T-helper 9 cell (primary cell): ENCODE results near the gene C5orf15.
"Not testable (repeated sequence)": the region's sequence is repeated elsewhere in the genome, so short reads cannot be mapped to it uniquely, and the experiment has no call there.

Experiments used
- DNase-seq: peaks from one replicate; pipeline ENCODE4 v3.0.0-alpha.2; 2020

Gene C5orf15

DNA sequence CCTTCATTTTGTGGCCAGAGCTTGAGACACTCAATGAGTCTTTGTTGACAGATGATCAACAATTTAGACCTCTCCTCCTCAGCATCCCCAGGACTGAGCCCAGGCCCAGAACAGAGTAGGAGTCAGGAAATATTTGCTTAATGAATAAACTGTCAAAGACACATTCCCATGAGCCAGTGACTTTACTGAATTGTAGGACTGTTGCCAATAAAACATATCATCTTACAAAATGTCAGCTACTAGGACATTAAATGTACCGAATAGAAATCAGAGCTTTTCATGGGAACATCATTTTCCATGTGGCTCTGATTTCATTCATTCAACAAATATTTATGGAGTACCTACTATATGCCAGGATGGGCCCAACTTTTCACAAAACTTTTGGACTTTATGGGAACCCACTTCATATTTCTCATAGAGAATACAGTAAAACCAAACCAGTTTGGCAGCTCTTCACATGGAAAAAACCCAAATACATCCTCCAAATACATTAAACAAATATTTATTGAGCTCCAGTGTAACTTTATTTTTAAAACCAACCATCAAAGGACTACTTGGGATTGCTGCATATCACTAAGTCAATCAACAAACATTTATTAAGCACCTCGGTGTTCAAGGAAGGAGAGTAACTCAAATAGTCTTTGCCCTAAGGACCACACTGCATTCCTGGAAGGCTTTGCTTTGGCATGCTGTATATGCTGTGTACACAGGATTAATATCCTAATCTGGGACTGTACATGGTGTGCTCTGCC lies 24.9 kb upstream of the C5orf15 start:
- DNase-seq: no peak

DNA sequence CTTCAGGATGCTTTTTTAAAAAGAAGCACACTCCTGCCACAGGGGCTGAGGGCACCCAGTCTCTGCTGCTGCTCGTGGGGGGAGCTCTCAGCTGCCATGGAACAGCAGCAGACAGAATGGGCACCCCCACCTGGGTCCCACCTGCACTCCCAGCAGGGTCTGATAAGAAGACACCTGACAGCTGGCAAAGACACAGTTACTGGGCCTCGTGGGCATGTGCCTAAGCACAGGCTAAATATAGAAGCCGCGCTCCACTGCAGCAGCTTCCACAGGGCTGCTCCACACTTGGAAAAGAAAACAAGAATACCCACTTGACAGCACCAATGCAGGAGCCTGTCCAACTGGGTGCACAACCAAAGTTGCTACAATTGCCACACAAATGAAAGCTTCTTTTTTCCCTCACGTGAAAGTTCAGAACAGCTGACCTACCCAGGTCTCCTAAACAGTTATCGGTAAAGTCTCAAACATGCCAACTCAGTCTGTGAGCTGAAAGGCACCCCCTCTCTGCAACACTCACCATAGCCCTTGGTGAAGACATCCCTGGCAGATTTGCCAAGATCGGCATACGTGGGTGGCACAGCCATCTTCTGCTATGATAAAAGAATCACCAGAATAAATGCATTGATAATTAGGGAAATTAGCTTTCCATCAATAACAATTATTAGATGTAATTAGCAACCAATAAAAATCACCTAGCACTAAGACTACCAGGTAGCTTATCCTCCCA lies 24.2 kb upstream of the C5orf15 start:
- DNase-seq: no peak

DNA sequence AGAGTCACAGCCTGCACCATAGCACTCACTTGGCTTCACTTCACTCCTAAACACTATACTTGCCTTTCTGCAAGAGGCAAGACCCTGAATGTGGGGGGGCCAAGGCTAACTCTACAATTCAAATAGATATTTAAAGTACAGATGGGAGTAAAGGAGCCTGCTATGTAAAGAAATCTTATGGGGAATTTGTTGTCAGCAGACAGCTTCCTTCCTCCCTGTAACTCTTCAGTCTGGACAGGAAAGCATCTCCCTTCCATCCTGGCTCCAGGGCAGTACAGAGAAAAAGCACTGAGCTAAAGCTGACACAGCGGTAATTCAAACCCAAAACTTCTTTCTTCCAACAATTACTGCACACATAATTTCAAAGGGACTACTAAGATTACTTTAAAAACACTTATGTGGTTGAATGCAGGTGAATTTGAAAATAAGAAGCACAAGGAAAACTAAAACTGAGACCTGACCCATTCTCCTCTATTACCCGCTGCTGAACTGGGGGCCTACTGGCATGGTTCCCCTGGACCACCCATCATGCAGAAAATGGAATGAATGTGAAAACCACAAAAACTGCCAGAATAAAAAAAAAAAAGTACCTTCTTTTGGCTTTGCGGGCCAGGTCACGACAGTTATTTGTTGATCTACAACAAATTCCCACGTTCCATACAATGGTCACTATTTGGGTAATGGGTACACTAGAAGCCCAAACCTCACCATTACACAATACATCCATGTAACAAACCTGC lies 22.9 kb upstream of the C5orf15 start:
- no peak for DNase-seq

DNA sequence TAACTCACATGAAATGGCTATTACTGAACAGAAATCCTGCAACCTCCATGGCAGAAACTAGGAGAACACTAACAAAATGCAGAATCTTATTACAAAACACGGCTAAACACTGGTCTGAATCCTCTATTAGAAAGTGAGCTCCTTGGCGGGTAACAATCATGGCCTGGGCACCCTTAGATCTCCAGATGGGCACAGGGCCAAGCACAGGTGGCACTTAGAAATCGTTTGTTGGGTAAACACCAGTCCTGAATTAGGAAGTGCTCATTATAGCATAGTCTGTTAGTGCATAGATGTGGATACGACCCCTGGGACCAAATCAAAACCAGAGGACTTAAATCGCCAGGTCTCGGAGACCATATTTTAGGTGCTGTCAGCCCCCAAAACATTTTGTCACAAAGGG lies 22.0 kb upstream of the C5orf15 start:
- DNase-seq: no peak

DNA sequence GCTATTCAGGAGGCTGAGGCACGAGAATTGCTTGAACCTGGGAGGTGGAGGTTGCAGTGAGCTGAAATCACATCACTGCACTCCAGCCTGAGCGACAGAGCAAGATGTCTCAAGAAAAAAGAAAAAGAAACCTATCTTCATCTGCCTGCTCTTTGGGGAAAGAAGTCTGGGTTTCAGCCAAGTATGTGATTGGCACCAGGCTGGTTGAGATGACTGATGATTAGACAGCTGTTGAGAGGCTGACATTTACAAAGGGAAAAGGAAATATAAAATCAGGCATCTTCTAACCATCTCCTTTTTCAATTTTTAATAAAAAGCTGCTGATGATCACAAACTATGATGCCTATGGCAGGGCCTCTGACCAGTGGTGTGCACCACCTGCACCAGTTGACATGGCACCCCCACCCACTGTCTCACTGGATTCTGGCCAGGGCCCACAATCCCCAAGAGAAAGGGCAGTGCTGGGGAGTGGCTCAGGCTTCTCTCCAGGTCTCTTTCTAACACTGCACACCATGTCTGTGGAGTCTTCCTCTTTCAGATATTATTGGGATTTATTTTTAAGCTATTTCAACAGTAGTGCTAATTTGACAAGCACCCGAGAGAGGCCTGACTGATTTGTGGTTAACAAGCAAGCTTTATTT lies 17.2 kb upstream of the C5orf15 start:
- no peak for DNase-seq

DNA sequence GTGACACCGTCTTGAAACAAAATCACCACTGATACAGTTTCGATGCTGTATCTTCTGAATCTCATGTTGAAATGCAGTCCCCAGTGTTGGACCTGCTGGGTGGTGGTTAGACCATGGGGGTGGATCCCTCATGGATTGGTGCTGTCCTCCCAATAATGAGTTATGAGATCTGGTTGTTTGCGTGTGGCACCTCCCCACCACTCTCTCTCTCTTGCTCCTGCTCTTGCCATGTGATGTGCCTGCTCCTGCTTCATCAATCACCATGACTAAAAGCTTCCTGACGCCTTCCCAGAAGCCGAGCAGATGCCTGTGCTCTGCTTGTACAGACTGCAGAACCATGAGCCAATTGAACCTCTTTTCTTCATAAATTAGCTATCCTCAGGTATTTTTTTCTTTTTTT lies 15.2 kb upstream of the C5orf15 start:
- DNase-seq: no peak

DNA sequence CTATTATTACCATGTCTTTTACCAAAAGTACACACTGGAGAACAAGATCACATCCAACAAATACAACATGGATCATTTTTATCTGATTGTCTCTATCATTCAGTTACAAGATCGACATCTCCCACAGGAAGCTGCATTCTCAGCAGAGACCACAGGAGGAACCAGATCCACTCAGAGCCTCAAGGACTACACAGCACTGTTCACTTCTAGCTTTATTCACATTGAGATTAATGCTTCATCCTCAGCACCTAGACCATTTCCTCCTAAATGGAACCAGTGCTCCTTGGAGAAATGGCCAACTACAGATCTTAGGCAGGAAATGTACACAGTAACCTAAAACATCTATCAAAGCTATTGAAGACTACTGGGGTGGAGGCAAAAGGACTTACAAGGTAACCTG lies 13.3 kb upstream of the C5orf15 start:
- no peak for DNase-seq

DNA sequence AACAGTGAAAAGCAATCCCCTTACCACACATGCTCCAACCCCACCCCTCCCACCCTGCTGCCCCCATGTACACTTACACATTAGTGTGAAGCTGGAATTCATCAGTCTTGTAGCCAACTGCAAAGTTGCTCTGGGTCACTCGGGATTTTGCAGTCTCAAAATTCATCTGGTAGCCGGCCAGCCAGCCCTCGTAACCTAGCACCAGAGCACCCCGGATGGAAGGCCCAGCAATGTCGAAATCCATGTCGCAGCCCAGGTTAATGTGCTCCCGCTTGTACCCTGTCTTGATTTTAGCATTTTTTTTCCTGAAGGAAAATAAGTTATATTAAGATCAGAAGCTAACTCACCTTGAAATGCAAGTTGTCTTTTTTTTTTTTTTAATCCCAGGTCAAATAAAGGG lies 12.2 kb upstream of the C5orf15 start:
- DNase-seq: no peak

DNA sequence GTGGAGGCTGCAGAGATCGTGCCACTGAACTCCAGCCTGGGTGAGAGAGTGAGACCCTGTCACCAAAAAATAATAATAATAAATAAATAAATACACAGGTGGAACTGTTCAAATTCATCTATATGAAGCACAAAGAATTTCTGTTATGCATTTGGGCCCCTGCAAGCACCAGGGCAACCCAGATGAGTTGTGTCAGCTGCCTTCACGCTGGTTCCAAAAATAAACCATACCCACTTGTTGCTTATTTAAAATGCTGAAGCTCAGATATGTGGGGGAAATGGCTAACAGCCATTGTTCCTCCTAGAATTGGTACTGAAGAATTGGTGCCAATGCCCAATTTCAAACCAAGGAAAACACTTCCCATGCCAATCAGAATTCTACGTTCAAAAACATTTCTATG lies 10.5 kb upstream of the C5orf15 start:
- DNase-seq: no peak

DNA sequence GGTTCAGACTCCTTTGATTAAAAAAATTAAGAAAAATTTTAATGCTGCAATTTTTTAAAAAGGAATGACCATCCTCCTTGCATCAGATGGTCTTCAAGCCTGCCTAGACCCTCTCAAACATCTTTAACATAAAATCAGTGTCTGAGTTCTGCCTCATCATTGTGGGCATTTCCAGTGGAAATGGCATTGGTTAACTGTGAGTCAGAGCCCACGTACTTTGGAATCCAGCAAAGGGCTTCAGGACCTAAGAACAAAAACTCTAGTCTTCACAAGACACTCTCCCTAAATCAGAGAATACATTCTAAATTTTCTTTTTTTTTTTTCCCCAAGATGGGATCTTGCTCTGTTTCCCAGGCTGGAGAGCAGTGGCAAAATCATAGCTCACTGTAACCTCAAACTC lies 9.4 kb upstream of the C5orf15 start:
- no peak for DNase-seq

DNA sequence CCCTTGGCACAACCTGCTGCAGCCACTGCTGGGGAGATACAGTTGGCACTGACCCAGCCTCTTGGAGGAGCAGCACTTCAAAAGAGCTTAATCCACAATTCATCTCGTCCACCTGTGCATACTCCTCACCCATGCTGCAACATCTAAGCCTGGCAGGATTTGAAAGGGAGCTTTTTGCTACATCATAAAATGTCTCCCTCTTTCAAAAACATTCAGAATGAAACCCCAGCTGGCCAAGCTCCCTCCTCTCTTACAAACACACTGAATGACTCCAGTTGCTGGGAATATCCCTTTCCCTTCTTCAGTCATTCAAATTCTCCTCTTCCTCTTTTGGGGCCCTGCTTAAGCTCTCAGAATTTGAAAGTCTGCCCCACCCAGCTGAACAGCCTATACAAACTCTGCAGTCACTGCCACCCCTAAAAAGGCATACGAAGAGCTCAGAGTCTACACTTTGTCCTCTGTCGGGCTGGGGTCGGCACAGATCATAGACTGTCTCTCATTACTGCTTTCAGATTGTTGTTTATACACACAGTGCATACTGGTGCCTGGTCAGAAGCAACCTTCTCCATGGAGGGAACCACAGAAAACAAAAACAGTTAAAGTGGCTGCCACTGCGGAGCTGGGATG lies 8.8 kb upstream of the C5orf15 start:
- no peak for DNase-seq

DNA sequence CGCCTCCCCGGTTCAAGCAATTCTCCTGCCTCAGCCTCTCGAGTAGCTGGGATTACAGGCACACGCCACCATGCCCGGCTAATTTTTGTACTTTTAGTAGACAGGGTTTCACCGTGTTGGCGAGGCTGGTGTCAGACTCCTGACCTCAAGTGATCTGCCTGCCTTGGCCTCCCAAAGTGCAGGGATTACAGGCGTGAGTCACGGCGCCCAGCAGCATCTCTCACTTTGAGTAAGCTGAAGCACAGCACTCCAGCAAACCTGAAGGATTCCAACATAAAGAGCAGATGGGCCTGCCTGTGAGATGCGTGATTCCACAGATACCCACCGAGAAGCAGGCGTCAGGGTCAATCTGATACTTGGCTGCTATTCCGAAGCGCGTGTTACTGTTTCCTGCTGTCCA lies 7.1 kb upstream of the C5orf15 start:
- DNase-seq: not testable (repeated sequence)

DNA sequence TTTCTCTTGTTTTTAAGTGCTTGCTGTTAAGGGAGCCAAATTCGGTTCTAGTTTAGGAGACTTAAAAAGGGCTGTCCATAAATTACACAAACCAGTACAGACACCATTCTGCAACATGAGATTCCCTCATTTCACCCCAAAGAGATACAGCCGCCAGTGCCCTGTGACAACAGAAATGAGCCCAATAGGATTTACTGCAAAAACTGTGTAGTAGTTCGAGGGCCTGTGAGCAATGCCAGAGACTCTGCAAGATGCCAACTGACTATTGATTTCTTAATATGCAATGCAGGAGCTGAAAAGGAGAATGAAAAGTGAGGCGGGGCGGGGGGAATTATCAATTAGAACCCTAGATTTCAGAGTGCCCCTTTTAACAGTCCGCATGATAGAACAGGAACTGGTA lies 5.7 kb upstream of the C5orf15 start:
- DNase-seq: no peak

DNA sequence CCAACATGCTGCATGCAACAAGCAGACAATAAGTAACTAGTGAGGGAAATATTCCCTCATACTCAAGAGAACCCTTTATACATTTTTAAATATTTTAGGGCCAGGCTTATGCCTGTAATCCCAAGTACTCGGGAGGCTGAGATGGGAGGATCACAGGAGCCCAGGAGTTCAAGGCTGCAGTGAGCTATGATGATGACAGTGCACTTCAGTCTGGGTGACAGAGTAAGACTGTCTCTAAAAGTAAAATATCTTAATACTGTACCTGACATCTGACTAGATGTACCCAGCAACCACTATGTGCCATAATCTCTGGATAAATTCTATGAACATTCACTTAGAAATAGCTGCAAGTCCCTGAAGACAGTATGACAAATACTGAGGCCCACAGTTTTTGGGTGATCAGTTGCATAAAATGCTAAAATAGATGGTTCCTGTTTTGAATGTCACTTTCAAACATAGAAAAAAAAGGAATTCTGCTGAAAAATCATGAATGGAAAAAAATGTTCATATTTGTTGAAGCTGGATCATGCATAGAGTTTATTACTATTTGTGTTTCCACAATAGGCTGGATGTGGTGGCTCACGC lies 2.0 kb upstream of the C5orf15 start:
- DNase-seq: no peak

DNA sequence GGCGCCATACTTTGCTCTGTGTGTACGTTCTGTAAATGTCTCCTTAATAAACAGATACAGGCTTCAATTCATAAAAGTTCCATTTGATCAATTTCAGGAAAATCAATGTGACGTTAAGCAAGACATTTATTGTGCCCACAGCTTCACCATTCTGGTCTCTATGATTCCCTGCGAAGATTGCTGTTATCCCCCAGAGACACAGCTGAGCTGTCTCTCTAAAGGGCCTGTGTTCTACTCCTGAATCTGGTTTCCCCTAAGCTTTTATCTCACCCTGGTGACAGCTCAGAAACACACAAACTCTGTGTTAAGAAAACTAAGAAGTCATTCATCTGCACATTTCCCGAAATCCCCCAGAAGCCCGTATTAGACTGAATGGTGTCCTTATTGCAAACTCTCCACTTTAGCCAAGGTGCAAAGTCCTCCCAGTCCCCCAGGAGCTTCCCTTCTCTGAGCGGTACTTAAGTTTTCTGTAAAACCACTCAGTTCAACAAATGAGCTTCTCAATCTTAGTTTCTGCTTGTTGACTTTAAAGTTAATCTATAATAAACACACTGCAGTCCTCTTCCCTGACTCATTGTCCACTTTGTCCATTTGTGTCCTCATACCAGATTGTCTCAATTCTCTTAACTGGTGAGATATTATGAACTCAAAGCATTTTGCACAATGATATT lies 1.4 kb upstream of the C5orf15 start:
- no peak for DNase-seq

DNA sequence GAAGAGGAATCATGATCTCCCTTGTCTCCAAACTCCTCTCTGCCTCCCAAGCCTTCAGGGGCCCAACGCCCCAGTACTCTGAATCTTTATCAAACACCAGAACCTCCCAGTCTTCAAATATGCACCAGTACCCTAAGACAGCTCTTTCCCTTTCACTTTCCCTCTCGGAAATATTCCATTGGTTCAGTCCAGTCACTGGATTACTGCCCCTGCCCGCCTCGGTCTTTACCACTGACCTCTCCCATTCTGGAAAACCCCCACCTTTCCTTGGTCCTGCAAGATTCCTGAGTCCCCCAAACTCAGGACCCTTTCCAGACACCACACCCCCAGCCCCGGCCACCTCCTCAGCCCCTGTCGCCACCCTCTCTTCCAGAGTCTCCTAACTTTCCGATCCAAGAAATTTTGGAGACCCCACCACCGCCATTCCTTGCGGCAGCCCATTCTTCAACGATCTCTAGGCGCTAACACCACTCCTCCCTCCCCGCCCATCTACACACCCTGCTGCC lies 674 bp downstream of the C5orf15 start:
- DNase-seq: no peak

DNA sequence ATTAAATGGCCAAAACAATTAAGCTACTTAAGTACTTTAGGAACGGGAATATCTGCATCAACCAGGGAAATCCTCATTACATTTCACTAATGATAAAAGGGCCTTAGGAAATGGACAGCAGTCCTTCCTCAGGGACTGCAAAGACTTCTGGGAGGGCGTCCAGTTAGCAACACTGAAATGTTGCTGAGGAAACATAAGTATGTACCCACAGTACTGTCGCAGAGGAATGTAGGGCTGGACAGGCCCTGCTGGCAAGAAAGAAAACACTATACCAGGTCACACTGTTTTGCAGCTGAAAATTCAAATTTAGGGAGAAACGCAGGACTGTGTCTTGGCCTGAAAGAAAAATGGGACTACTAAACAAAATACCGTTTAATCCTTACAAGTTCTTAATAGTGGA lies 1.3 kb downstream of the C5orf15 start:
- DNase-seq: no peak

DNA sequence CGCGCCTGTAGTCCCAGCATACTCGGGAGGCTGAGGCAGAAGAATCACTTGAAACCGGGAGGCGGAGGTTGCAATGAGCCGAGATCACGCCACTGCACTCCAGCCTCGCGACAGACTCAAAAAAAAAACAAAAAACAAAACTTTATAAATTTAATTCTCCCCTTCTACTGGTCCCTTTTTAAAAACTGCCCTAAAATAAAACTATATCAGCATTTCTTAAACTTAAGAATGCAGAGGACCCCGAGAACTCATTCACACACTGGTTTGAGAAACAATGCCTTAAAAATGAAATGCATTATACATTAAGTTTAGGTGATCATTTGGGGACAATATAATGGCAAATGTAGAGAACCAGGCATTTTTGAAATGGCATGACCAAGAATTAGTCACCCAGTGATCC lies 2.3 kb downstream of the C5orf15 start:
- DNase-seq: no peak

DNA sequence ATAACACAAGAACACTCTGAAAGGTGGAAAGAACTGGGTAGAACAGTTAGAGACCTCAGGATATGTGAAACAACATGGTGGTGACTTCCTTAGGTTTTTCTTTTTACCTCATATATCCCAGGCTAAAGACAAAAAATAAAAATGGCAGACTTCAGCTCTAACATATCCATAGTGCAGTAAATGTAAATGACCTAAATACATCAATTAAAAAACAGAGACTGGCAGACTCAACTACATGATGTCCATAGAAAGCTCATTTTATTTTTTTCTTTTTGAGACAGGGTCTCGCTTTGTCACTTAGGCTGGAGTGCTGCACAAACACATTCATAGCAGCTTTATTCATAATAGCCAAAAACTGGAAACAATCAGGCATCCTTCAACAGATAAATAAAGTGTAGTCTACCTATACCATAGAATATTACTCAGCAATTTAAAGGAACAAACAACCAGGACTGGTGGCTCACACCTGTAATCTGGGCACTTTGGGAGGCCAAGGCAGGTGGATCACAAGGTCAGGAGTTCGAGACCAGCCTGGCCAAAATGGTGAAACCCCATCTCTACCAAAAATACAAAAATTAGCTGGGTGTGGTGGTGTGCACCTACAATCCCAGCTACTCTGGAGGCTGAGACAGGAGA lies 4.8 kb downstream of the C5orf15 start:
- DNase-seq: no peak

DNA sequence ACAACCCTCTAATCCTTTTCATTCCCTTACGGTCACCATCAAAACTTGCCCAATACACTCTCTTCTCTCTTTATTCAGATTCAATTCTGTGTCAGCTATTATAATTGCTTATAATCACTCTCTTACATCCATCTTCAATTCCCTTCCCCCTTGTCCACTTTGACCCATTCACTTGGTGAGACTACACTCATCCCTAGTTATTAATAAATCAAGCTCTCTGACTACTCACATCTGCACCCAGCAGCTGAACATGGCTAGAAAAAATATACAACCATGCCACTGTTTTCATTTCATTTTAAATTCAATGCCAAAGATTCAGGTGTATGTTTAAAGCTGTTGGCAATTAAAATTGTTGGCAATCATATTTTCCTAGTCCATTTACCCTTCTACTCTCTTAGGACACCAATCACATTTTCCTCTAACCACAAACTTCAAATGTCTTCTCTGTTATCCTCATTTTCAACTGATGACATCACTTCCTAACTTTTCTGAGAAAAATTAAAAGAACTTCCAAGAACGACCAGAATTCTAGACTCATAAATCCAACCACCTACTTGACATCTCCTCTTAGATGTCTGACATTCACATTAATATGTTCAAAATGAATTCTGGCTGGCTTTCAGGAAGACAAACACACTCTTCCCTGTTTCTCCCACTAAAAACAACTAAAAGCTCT lies 5.5 kb downstream of the C5orf15 start:
- no peak for DNase-seq

DNA sequence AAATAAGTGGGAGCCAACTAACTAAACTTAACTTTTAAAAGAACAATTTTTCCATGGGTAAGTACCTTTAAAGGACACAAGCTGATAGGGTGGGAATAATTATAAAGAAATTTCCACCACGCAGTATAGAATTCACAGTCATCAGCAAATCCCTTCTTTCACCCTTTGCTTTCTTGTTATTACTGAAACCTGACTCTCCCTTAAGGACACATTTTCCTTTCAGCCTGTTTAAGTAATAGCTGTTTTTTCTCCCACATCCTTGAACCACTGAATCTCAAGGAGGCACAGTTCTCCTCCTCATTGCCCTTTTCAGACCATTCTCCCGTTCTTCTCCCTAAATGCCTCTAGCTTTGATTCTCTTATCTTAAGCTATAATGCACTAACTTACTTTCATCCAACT lies 6.3 kb downstream of the C5orf15 start:
- DNase-seq: no peak
